Naive thymus-derived CD4-positive, alpha-beta T cell (primary cell): Measurements from ENCODE around the gene OR2G2. TPM values are rescaled to one million over a fixed set of nuclear protein-coding genes. Genes with fewer than 3 reads are reported as not detected.
A peak's percentile ranks its signal among the peaks of the same experiment; 100 is the strongest.

Source experiments
- ATAC-seq: fragments of 150-1000 bp; cut with Tn5 transposase; 2 replicates; pipeline ENCODE4 v1.10.0; 2021; ENCODE audit warnings: mild to moderate bottlenecking, moderate library complexity
- CTCF ChIA-PET: fragments of 350-600 bp; sonication (Branson Sonifier 250); formaldehyde crosslinking; loops from one replicate; lab custom pipeline; 2021; ENCODE audit warnings: antibody characterized with exemption; lab: Charles Lee
- POLR2A ChIA-PET: fragments of 350-600 bp; sonication (Branson Sonifier 250); formaldehyde crosslinking; loops from one replicate; lab custom pipeline; 2021; ENCODE audit warnings: antibody characterized with exemption, inconsistent platforms; lab: Charles Lee
- DNase-seq, 9 donors: peaks; one replicate each; pipeline versions ENCODE4 v3.0.0 to v3.0.0-alpha.2; 2020 to 2022; ENCODE audit warnings: mixed read lengths in 1 of 9
- H3K27ac ChIP-seq: one replicate; pipeline ENCODE4 v1.7.0; 2013; ENCODE audit warnings: mild to moderate bottlenecking, low read depth, low read length, moderate library complexity
- H3K27me3 ChIP-seq, 2 donors: one replicate each; pipeline ENCODE4 v1.7.0; 2013; ENCODE audit warnings: low read length in 2 of 2, mild to moderate bottlenecking in 2 of 2, moderate library complexity in 2 of 2; ENCODE audit not compliant: control insufficient read depth in 2 of 2, insufficient read depth in 2 of 2
- H3K36me3 ChIP-seq, 3 experiments: 1 replicate in 2 of 3; 2 replicates in 1 of 3; pipeline ENCODE4 v1.7.0; 2013; ENCODE audit warnings: low read length in 3 of 3, mild to moderate bottlenecking in 3 of 3, moderate library complexity in 1 of 3; ENCODE audit not compliant: insufficient read depth in 3 of 3, control insufficient read depth in 2 of 3
- H3K4me1 ChIP-seq, 2 donors: one replicate each; pipeline ENCODE4 v1.7.0; 2013; ENCODE audit warnings: low read length in 2 of 2, mild to moderate bottlenecking in 2 of 2, moderate library complexity in 1 of 2; ENCODE audit not compliant: control insufficient read depth in 2 of 2, insufficient read depth in 2 of 2
- H3K4me3 ChIP-seq: 2 replicates; pipeline ENCODE4 v1.7.0; 2013; ENCODE audit warnings: mild to moderate bottlenecking, low read length
- H3K9me3 ChIP-seq, 3 experiments: 1 replicate in 2 of 3; 2 replicates in 1 of 3; pipeline ENCODE4 v1.7.0; 2013; ENCODE audit warnings: low read length in 3 of 3; ENCODE audit not compliant: control insufficient read depth in 2 of 3
- H3K27ac Mint-ChIP-seq, 9 donors: one replicate each; pipeline ENCODE4 v1.8.0; 2020 to 2022; ENCODE audit warnings: mixed read lengths in 9 of 9, mild to moderate bottlenecking in 8 of 9, moderate library complexity in 5 of 9, inconsistent platforms in 2 of 9
- H3K27me3 Mint-ChIP-seq, 5 donors: one replicate each; pipeline ENCODE4 v1.8.0; 2021 to 2022; ENCODE audit warnings: mixed read lengths in 5 of 5, mild to moderate bottlenecking in 1 of 5
- H3K36me3 Mint-ChIP-seq, 5 donors: one replicate each; pipeline ENCODE4 v1.8.0; 2020 to 2022; ENCODE audit warnings: mixed read lengths in 5 of 5, mild to moderate bottlenecking in 3 of 5, inconsistent platforms in 1 of 5
- H3K4me1 Mint-ChIP-seq, 7 donors: one replicate each; pipeline ENCODE4 v1.8.0; 2020 to 2022; ENCODE audit warnings: mixed read lengths in 7 of 7, mild to moderate bottlenecking in 3 of 7, inconsistent platforms in 1 of 7
- H3K4me3 Mint-ChIP-seq, 10 donors: one replicate each; pipeline ENCODE4 v1.8.0; 2020 to 2022; ENCODE audit warnings: mild to moderate bottlenecking in 10 of 10, mixed read lengths in 10 of 10, moderate library complexity in 6 of 10, inconsistent platforms in 2 of 10
- H3K9me3 Mint-ChIP-seq, 11 donors: one replicate each; pipeline ENCODE4 v1.8.0; 2020 to 2022; ENCODE audit warnings: mixed read lengths in 11 of 11, mild to moderate bottlenecking in 4 of 11, inconsistent platforms in 1 of 11, moderate library complexity in 1 of 11
- intact Hi-C, 2 donors: fragments of 100-400 bp; cut with micrococcal nuclease; formaldehyde crosslinking; loops; one replicate each; pipeline ENCODE4 v1.15.1; 2023
- polyA plus RNA-seq, 2 donors: library from polyadenylated mRNA; unstranded; fragments of 300-500 nt; fragmentation: Illumina TruSeq; gene quantifications; one replicate each; pipeline ENCODE4 v1.2.3, GENCODE V29; 2021
- total RNA-seq, 6 experiments: library from RNA in 5 of 6; stranded (reverse) in 5 of 6; gene quantifications; 1 replicate in 5 of 6; 2 replicates in 1 of 6; pipeline ENCODE4 v1.2.3 and lab custom pipeline; 2021 to 2026

OR2G2 gene
- total and polyA plus RNA-seq, 7 experiments from 2014 or later, result not detected

DNA sequence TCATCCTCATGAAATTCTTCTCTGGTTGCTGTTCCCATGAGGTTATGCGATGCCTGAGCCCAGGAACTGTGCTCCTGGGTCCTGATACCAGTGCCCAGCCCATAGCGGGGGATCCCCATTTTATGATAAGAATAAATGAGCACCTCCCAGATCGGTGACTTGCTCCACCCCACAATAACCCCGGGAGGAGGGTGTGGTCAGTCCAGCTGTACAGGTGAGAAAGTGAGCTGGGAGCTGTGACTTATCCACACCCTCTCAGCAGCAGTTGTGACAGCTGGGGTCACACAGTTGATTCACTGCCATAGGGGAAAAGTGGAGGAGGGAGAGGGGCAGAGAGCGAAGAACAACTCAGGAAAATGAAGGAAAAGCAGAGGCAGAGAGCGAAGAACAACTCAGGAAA lies 50.6 kb downstream of the OR2G2 start:
- ChIA-PET CTCF (no interaction called here), POLR2A (no interaction called here)
- ATAC-seq (no peak), DNase-seq (no peak)
- Mint-ChIP-seq H3K27me3 (peaks cover 13 to 62% (median 46%) of the 10 kb centered on the region in 5 donors), H3K36me3 (no peaks in the 10 kb centered on the region), H3K4me3 (peak overlapping the region in 8 of 10 donors; percentile 6 to 50 (median 28)), H3K9me3 (peaks cover 0 to 23% (median 8%) of the 10 kb centered on the region in 11 donors), H3K27ac (no peak overlapping the region), H3K4me1 (peaks cover 0 to 8% (median 0%) of the 10 kb centered on the region in 7 donors)
- Histone ChIP-seq H3K27me3 (no peaks in the 10 kb centered on the region), H3K4me1 (no peaks in the 10 kb centered on the region), H3K36me3 (no peaks in the 10 kb centered on the region), H3K9me3 (no peaks in the 10 kb centered on the region), H3K27ac (no peak overlapping the region), H3K4me3 (no peak overlapping the region)
- intact Hi-C loops, result no loop called here

Other genes starting within 250 kb of the OR2G2 start
- 10 to 100 TPM in 2 of 5 experiments, 1 to 10 TPM in 2, under 1 TPM in 1; 0.70 to 90.6 (median 4.6) TPM for gene NLRP3, start 172.2 kb upstream of the OR2G2 start, total RNA-seq
- 1 to 10 TPM; 1.4 to 4.6 TPM for gene NLRP3, start 172.2 kb upstream of the OR2G2 start, polyA plus RNA-seq
- gene OR2B11, start 130.3 kb upstream of the OR2G2 start, total RNA-seq, result not detected
- under 1 TPM in 1 of 2 donors, not detected in 1; 0.12 TPM for gene OR2B11, start 130.3 kb upstream of the OR2G2 start, polyA plus RNA-seq
- gene OR2C3, start 51.9 kb upstream of the OR2G2 start, total RNA-seq, result under 1 TPM in 1 of 5 experiments, not detected in 4; 0.05 TPM
- gene OR2C3, start 51.9 kb upstream of the OR2G2 start, polyA plus RNA-seq, result not detected
- gene GCSAML, start 39.2 kb upstream of the OR2G2 start, total RNA-seq, result 1 to 10 TPM in 2 of 5 experiments, under 1 TPM in 3; 0.08 to 9.5 (median 0.49) TPM
- gene GCSAML, start 39.2 kb upstream of the OR2G2 start, polyA plus RNA-seq, result under 1 TPM in 1 of 2 donors, not detected in 1; 0.14 TPM
- not detected for gene OR2G3, start 17.2 kb downstream of the OR2G2 start, total RNA-seq
- gene OR2G3, start 17.2 kb downstream of the OR2G2 start, polyA plus RNA-seq, result not detected
- not detected for gene OR13G1, start 91.4 kb downstream of the OR2G2 start, total RNA-seq
- not detected for gene OR13G1, start 91.4 kb downstream of the OR2G2 start, polyA plus RNA-seq
- gene OR6F1, start 128.3 kb downstream of the OR2G2 start, total RNA-seq, result not detected
- not detected for gene OR6F1, start 128.3 kb downstream of the OR2G2 start, polyA plus RNA-seq
- not detected for gene OR14K1, start 150.3 kb downstream of the OR2G2 start, total RNA-seq
- not detected for gene OR14K1, start 150.3 kb downstream of the OR2G2 start, polyA plus RNA-seq
- not detected for gene OR14A2, start 159.8 kb downstream of the OR2G2 start, total RNA-seq
- not detected for gene OR14A2, start 159.8 kb downstream of the OR2G2 start, polyA plus RNA-seq
- not detected for gene OR1C1, start 172.2 kb downstream of the OR2G2 start, total RNA-seq
- gene OR1C1, start 172.2 kb downstream of the OR2G2 start, polyA plus RNA-seq, result not detected
- gene OR14A16, start 235.8 kb downstream of the OR2G2 start, total RNA-seq, result not detected
- not detected for gene OR14A16, start 235.8 kb downstream of the OR2G2 start, polyA plus RNA-seq